KMS-11 (cell line): ENCODE measurements around the gene TRIM13.

ENCODE experiments used
- H2AFZ ChIP-seq: fragments of 200-600 bp; sonication (generic); 2 replicates; pipeline ENCODE4 v1.6.1; 2016; ENCODE audit warnings: antibody characterized with exemption, mixed run types, low read depth
- H3K27ac ChIP-seq: fragments of 200-600 bp; sonication (generic); 2 replicates; pipeline ENCODE4 v1.6.1; 2016; ENCODE audit warnings: mild to moderate bottlenecking, mixed run types
- H3K27me3 ChIP-seq: fragments of 200-600 bp; sonication (generic); 2 replicates; pipeline ENCODE4 v1.6.1; 2017; ENCODE audit warnings: mild to moderate bottlenecking, low read depth, mixed run types, moderate library complexity; ENCODE audit not compliant: insufficient read depth
- H3K36me3 ChIP-seq: fragments of 200-600 bp; sonication (generic); 2 replicates; pipeline ENCODE4 v1.6.1; 2017; ENCODE audit warnings: mild to moderate bottlenecking, mixed run types; ENCODE audit not compliant: insufficient read depth
- H3K4me1 ChIP-seq: fragments of 200-600 bp; sonication (generic); 2 replicates; pipeline ENCODE4 v1.6.1; 2016; ENCODE audit warnings: mild to moderate bottlenecking, low read depth, mixed run types; ENCODE audit not compliant: poor library complexity, severe bottlenecking
- H3K4me2 ChIP-seq: fragments of 200-600 bp; sonication (generic); 2 replicates; pipeline ENCODE4 v1.7.0; 2016; ENCODE audit warnings: mild to moderate bottlenecking, mixed run types
- H3K4me3 ChIP-seq: fragments of 200-600 bp; sonication (generic); IDR thresholded peaks from 2 replicates; pipeline ENCODE4 v1.6.1; 2017; ENCODE audit warnings: low read depth, low read length, mixed read lengths; ENCODE audit not compliant: insufficient read depth
- H3K79me2 ChIP-seq: fragments of 200-600 bp; sonication (generic); 2 replicates; pipeline ENCODE4 v1.6.1; 2016; ENCODE audit warnings: low read depth, mixed run types; ENCODE audit not compliant: insufficient read depth
- H3K9ac ChIP-seq: fragments of 200-600 bp; sonication (generic); 2 replicates; pipeline ENCODE4 v1.6.1; 2016; ENCODE audit warnings: mild to moderate bottlenecking, mixed run types
- H4K20me1 ChIP-seq: fragments of 200-600 bp; sonication (generic); 2 replicates; pipeline ENCODE4 v1.6.1; 2016; ENCODE audit warnings: mild to moderate bottlenecking, mixed run types; ENCODE audit not compliant: insufficient read depth
- TF ChIP-seq, protein P1 (sequence below): fragments of 200-600 bp; sonication (generic); conservative IDR thresholded peaks from 2 replicates; pipeline ENCODE4 v1.6.1; 2017; ENCODE audit warnings: low read depth, mild to moderate bottlenecking, antibody characterized with exemption, low read length, moderate library complexity, mixed read lengths

TRIM13 gene

GRCh38 chr13:49954674-49955455 lies 42.0 kb upstream of the TRIM13 start:
- TF ChIP-seq, protein P1, sequence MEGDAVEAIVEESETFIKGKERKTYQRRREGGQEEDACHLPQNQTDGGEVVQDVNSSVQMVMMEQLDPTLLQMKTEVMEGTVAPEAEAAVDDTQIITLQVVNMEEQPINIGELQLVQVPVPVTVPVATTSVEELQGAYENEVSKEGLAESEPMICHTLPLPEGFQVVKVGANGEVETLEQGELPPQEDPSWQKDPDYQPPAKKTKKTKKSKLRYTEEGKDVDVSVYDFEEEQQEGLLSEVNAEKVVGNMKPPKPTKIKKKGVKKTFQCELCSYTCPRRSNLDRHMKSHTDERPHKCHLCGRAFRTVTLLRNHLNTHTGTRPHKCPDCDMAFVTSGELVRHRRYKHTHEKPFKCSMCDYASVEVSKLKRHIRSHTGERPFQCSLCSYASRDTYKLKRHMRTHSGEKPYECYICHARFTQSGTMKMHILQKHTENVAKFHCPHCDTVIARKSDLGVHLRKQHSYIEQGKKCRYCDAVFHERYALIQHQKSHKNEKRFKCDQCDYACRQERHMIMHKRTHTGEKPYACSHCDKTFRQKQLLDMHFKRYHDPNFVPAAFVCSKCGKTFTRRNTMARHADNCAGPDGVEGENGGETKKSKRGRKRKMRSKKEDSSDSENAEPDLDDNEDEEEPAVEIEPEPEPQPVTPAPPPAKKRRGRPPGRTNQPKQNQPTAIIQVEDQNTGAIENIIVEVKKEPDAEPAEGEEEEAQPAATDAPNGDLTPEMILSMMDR, result no peak

DNA sequence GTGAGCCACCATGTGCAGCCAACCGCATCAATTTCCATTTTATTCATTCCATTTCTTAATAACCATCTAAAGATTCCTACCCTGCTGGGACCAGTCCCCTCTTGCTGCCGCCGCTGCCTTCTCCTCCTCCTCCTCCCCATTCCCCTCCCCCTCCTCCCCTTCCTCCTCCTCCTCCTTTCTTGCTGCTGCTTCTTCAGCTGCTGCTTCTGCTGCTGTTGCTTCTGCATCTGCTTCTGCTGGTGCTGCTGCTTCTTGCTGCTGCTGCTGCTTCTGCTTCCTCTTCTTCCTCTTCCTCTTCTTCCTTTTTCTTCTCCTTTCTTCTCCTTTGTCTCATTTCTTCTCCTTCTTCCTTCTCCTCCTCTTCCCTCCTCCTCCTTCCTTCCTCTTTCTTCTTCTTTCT lies 40.7 kb upstream of the TRIM13 start:
- no peaks in the 10 kb centered on the region for H3K36me3 ChIP-seq
- no peak overlapping the region for H3K4me3 ChIP-seq
- H3K27ac ChIP-seq, result no peak overlapping the region
- H3K4me2 ChIP-seq, result no peak overlapping the region
- H4K20me1 ChIP-seq, result no peaks in the 10 kb centered on the region
- H3K4me1 ChIP-seq, result no peaks in the 10 kb centered on the region
- no peak overlapping the region for H2AFZ ChIP-seq
- H3K9ac ChIP-seq, result no peak overlapping the region
- no peaks in the 10 kb centered on the region for H3K79me2 ChIP-seq
- no peaks in the 10 kb centered on the region for H3K27me3 ChIP-seq
- TF ChIP-seq, protein P1, result no peak

More at GRCh38 chr13:49954674-49955455, 42.0 kb upstream of the TRIM13 start:
- Histone ChIP-seq H3K4me3 (no peak overlapping the region), H3K4me2 (no peak overlapping the region), H3K27me3 (no peaks in the 10 kb centered on the region), H3K27ac (no peak overlapping the region), H3K4me1 (no peaks in the 10 kb centered on the region), H3K9ac (no peak overlapping the region), H3K36me3 (no peaks in the 10 kb centered on the region), H2AFZ (no peak overlapping the region), H4K20me1 (no peaks in the 10 kb centered on the region), H3K79me2 (no peaks in the 10 kb centered on the region)

GRCh38 chr13:49958321-49958720 lies 38.5 kb upstream of the TRIM13 start:
- H3K27me3 ChIP-seq, result no peaks in the 10 kb centered on the region
- TF ChIP-seq, protein P1, result no peak
- H3K36me3 ChIP-seq, result no peaks in the 10 kb centered on the region

GRCh38 chr13:49967456-49967855 lies 29.4 kb upstream of the TRIM13 start:
- no peak overlapping the region for H3K4me2 ChIP-seq
- no peak overlapping the region for H3K27ac ChIP-seq
- H3K4me1 ChIP-seq, result no peaks in the 10 kb centered on the region
- H3K36me3 ChIP-seq, result no peaks in the 10 kb centered on the region
- no peaks in the 10 kb centered on the region for H3K79me2 ChIP-seq
- no peak overlapping the region for H3K9ac ChIP-seq
- no peak overlapping the region for H2AFZ ChIP-seq
- no peaks in the 10 kb centered on the region for H4K20me1 ChIP-seq
- no peaks in the 10 kb centered on the region for H3K27me3 ChIP-seq
- TF ChIP-seq, protein P1, result no peak
- no peak overlapping the region for H3K4me3 ChIP-seq

More at GRCh38 chr13:49958321-49958720, 38.5 kb upstream of the TRIM13 start:
- Histone ChIP-seq H3K27ac (no peak overlapping the region), H3K4me3 (no peak overlapping the region), H2AFZ (no peak overlapping the region), H3K4me1 (no peaks in the 10 kb centered on the region), H3K4me2 (no peak overlapping the region), H4K20me1 (no peaks in the 10 kb centered on the region), H3K79me2 (no peaks in the 10 kb centered on the region), H3K9ac (no peak overlapping the region)
